HPDE6-E6E7 (cell line): ENCODE results near the gene MPST.
A peak's percentile ranks its signal among the peaks of the same experiment; 100 is the strongest.

ENCODE experiments used
- DNase-seq: peaks from one replicate; pipeline ENCODE4 v3.0.0; 2011; ENCODE audit warnings: missing footprints; ENCODE audit errors: extremely low spot score

Gene MPST

DNA sequence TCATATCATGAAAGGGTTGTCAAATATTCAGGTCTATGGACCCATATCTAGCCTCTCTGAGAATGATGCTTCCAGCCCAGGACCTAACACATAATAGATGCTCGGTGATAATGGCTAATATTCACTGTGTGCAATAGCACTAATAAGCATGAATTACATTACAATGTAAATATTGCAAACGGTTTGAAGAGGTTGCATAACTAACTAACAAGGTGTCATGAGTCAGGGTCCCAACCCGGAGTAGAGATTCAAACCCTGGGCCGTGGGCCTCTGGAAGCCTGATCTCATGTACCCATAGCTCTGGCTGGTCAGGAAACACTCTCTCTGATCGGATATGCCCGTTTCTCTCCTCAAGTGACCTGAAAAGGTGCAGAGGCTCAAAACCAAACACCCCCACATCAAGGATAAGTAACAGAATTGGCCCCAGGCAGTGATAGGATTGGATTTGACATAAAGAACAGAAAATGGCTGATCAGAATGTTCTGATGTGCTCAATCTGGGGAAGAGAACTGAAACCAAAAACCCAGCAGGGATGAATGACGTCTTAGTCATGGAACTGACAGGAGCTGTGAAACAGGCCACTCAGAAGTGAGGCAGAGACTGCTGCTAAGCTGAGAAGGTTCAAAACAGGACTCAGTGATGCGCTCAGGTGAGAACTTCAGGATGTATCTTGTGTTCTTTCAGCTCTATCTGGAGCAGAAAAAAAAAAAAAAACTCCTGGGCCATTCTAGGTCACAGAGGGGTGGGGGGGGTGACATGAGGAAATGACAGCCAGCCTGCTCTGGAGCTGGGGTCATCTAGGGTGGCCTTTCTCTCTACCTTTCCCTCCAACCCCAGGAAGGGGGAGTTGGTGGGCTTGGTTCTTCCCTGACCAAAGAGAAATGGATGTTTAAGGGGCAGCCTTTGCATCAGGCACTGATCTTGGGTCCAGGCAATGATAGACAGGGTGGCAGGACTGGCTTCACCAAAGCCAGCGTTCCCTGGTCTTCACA, 25.4 kb downstream of the MPST start:
- DNase-seq: peak; percentile 60

DNA sequence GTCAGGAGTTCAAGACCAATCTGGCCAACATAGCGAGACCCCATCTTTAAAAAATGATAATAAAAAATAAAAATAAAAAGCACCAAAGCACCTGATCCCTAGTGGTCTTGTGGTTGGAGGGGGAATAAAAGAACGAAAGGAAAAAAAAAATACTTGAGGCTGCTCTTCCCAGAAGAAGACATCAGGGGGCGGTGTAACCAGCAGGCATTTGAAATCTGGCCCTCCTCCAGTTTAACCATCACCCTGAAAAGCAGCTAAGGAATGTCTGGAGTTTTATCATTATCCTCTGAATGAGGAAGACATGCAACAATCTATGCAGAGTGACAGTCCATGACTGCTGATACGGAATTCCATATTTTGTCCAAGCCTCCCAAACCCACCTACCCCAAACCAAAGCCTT, 26.4 kb downstream of the MPST start:
- no peak for DNase-seq

GRCh38 chr22:37046589-37046988, 27.0 kb downstream of the MPST start:
- no peak for DNase-seq

GRCh38 chr22:37047006-37047405, 27.5 kb downstream of the MPST start:
- DNase-seq: no peak

DNA sequence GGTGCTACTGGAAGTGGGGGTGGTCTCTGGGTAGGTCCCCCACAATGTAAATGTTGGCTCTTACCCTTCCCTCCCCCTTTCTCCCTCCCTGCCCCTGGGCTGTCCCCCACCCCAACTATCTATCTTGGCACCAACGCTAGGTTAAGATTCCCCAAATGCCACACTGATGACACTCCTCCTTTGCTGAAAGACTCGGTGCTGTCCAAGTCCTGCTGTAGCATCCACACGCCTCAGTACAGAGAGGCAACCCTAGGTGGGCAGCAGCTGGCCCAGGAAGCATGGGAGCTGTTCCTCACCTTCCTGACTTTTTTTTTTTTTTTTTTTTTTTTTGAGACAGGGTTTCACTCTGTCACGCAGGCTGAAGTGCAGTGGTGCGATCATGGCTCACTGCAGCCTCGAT, 28.6 kb downstream of the MPST start:
- DNase-seq: no peak

DNA sequence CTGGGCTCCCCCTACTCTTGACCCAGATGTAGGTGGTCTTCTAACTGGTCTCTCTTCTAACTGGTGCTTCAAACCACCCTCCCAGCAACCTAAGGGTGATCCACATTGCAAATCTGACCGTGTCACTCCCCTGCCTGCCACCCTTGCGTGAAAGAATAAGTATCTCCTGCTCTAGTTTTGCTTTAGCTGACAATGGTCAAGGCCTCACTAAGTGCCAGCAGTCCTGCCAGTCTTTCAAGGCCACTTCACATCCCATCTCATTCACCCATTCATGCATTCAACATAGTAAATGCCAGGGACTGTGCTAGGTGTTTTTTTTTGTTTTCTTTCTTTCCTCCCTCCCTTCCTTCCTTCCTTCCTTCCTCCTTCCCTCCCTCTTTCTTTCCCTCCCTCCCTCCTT, 29.7 kb downstream of the MPST start:
- DNase-seq: no peak

DNA sequence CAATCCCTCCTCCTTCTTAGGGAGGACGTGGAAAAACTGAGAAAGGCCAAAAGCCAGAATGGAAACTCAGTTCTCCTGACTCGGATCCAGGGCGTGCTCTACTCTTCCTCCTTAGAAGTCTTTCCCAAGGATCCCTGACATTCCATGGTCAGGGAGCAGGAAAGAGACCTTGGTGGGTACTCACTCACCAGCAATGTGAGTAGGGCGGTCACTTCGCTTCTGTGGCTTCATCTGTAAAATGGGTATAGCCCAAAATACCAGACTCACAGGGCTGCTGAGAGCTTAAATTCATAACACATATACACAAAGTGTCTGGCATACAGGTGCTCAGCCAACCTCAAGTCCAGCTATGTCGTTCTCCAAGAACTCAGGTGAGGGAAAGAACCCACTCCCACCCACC, 31.4 kb downstream of the MPST start:
- no peak for DNase-seq

GRCh38 chr22:37051391-37052385, 32.1 kb downstream of the MPST start, which contains the start of gene KCTD17:
Gene KCTD17 (plus strand): TSS chr22:37051742. CDS start chr22:37051761, 19 bp downstream.
- peak; percentile 58 for DNase-seq

GRCh38 chr22:37052386-37053309, 33.1 kb downstream of the MPST start:
- DNase-seq: no peak

GRCh38 chr22:37053310-37054055, 33.9 kb downstream of the MPST start:
- DNase-seq: no peak

DNA sequence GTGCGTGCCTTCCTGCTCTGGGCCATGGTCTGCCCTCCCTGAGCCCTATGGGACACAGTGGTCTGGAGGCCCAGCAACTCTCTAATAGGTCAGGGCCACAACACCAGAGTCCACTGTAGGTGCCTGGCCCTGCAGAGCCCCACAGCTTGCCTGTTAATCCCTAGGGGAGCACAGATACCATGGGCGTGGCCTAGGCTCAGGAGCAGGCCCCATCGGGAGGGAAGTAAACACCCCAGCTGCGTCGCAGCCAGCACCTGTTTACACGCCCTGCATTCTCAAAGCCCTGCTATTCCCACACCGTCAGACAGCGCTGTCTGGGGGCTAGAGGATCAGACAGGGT, 34.5 kb downstream of the MPST start:
- DNase-seq: no peak

DNA sequence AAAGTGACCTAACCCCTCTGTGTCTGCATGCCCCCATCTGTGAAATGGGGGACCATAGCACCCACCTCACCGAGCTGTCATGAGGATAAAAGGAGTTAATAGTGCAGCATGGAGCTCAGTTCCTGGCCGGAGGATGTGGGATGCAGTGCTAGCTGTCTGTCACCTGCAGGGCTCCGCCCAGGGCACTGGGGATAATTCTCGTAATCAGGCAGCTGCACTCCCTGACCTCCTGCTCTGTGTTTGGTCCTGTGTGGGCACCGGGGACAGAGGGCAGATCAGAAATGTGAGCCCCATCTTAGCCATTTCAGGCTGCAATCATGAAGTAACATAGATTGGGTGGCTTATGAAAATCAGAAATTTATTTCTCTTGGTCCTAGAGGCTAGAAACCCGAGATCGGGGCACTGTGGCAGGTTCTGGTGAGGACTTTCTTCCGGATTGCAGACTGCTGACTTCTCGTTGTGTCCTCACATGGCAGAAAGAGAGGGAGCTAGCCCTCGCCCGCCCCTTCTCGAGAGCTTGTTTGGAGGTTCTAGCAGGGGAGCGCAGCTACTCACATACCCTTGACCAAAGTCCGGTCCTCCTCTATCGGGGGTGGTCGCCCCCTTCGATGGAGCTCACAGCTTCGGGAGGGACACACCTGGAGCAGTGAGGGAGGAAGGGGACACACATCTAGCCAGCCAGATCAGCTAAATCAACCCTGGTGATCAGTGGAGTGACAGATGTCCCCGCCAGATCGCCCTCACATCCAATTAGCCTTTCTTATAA, 35.2 kb downstream of the MPST start:
- no peak for DNase-seq

GRCh38 chr22:37056246-37056645, 36.7 kb downstream of the MPST start:
- DNase-seq: no peak

DNA sequence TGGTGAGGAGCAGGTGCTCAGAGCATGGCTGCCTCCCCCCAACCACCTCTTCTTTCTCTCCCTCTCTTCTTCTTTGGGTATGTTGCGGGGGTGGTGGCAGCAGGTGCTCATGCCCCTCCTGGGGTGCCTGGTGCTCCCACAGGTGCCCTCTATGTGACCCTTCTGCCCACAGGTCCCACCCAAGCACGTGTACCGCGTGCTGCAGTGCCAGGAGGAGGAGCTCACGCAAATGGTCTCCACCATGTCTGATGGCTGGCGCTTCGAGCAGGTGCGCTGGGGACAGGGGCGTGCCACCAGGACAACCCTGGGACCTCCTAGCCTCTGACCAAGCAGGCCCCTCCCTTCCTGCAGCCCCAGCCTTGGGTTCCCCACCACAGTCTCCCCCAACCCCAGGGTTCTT, 37.7 kb downstream of the MPST start:
- no peak for DNase-seq

- DNase-seq: no peak
Observed at GRCh38 chr22:37057796-37058510, 38.4 kb downstream of the MPST start.

DNA sequence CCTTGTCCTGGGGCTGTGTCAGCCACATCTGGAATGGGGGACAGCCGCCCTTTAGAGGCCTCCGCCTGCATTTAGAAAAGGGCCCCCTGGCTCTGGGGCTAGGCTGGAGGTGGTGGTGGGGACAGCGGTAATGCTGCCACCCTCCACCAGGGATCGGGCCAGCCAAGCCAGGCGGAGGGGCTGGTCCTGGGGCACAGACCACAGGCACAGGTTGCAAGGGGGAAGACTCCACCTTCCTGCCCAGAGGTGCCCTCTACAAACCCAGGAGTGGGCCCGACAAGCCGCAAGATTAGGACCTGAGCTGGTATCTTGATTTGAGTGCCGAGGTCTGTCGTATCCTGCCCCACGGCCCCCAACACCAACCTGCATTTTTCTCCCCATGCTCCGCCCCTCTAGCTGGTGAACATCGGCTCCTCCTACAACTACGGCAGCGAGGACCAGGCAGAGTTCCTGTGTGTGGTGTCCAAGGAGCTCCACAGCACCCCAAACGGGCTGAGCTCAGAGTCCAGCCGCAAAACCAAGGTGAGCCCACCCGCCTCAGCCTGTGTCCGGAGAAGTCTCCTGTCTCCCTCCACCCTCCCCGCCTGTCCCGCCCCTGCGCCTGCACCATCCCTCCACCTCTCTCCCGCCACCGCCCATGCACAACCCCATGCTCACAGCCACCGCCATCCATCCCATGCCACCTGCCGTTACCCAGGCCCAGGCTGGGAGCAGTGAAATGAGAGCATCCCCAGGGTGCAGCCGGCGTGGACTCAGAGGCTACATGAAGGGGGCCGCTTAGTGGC, 39.6 kb downstream of the MPST start:
- no peak for DNase-seq

DNA sequence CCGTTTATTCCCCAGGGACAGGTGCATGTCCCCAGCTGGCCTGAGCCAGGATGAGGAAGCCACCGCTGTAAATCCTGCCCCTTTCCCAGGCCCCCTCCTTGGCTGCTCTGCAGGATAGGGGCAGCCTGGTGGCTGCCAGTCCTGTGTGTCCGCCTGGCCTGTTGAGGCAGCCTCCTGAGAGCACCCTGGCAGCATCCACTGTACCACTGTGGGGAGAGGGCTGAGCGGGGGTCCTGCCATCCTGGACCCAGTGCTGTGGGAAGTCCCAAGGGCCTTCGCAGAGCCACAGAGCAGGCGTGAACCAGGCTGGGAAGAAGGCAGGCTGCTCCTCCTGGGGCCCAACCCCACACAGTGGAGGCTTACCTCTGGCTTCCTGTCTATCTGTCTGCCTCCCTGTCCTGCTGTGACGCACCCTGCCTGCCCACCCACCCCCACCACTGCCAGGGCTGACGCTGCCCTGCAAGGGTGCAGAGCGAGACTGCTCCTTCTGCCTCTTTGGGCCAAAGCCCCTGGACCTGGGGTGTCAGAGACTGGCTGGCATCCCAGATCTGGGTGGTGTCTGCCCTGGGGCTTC, 40.4 kb downstream of the MPST start:
- no peak for DNase-seq
